Stimulated activated CD8-positive, alpha-beta memory T cell treated with anti-CD3 and anti-CD28 coated beads, Interleukin-4, amount 100 ng/mL, for 4 hours (primary cell): Measurements from ENCODE around the gene TMEM267.
"Not testable (repeated sequence)": the region's sequence is repeated elsewhere in the genome, so short reads cannot be mapped to it uniquely, and the experiment has no call there.

Source experiments
- DNase-seq, 2 donors: peaks; one replicate each; pipeline ENCODE4 v3.0.0-alpha.2; 2020; ENCODE audit warnings: low read depth in 2 of 2, low spot score in 1 of 2

TMEM267 gene

DNA sequence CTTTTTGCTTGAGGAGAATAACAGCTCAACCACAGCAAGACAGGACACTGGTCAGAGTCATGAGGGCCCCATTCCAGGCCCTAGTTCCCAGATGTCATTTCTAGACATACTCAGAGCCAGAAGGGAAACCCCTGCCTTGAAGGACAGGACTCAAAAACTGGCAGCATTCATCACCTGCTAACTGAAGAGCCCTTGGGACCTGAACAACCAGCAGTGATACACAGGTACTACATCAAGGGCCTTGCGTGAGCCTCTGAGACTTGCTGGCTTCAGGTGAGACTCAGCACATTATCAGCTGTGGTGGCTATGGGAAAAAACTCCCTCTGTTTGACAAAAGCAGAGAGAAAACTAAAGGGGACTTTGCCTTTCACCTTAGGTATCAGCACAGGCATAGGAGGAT, 22.6 kb downstream of the TMEM267 start:
- no peak for DNase-seq

DNA sequence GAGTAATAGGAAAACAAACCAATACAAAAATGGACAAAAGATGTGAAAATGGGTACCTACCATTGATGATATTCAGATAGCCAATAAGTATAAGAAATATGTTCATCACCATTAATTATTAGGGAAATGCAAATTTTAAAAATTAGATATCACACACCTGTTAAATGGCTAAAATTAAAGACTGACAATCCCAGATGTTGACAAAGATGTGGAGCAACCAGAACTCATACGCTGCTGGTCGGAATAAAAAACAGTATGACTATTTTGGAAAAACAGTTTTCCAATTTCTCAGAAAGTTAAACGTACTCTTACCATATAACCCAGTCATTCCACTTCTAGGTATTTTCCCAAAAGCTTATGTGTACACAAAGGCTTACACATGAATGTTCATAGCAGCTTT, 27.1 kb downstream of the TMEM267 start:
- DNase-seq, result no peak

DNA sequence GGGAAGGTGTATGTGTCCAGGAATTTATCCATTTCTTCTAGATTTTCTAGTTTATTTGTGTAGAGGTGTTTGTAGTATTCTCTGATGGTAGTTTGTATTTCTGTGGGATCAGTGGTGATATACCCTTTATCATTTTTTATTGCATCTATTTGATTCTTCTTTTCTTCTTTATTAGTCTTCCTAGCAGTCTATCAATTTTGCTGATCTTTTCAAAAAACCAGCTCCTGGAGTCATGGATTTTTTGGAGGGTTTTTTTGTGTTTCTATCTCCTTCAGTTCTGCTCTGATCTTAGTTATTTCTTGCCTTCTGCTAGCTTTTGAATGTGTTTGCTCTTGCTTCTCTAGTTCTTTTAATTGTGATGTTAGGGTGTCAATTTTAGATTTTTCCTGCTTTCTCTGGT, 42.1 kb downstream of the TMEM267 start:
- not testable (repeated sequence) for DNase-seq

DNA sequence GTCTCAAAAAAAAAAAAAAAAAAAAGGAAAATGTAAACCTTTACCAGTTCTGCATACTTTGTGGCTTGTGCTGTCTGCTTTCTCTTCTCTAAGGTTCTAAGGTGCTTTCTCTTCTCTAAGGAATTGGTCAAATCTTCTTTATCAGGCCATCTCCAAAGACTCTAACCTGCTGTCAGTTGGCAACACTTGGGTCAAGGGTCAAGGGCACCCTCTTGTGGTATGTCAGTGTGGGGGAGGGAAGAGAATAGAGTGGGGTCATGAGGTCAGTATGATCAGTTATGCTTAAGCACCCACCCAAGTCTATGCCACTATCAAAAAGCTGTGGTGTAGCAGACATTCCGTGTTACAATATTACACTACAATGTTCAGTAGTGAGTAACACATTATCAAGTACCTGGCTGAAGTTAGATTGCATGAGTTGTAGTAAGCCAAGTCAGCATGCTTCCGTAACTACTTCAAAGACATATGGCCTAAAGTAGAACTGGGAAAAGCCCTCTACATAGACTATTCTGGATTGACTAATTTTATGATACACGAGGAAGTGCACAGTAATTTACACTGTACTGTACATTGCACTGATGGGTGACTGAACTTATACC, 46.5 kb downstream of the TMEM267 start:
- no peak for DNase-seq

DNA sequence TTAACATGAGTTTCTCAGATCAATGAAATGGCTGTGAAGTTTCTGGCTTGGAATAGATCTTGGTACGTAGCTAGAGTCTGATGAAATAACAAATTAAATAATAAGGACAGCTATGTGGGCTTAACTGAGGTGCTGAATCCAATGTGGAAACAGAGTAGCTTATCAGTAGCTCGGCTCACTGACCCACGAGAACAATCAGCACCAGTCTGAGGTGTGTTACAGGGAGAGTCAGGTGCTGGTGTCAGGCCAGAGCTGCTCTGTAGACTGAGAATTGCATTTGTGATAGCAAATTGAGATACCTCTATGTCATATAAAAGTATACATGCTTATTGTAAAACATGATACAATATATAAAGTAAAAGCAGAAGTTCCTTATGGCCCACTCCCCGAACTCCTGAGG, 50.3 kb downstream of the TMEM267 start:
- DNase-seq, result no peak

DNA sequence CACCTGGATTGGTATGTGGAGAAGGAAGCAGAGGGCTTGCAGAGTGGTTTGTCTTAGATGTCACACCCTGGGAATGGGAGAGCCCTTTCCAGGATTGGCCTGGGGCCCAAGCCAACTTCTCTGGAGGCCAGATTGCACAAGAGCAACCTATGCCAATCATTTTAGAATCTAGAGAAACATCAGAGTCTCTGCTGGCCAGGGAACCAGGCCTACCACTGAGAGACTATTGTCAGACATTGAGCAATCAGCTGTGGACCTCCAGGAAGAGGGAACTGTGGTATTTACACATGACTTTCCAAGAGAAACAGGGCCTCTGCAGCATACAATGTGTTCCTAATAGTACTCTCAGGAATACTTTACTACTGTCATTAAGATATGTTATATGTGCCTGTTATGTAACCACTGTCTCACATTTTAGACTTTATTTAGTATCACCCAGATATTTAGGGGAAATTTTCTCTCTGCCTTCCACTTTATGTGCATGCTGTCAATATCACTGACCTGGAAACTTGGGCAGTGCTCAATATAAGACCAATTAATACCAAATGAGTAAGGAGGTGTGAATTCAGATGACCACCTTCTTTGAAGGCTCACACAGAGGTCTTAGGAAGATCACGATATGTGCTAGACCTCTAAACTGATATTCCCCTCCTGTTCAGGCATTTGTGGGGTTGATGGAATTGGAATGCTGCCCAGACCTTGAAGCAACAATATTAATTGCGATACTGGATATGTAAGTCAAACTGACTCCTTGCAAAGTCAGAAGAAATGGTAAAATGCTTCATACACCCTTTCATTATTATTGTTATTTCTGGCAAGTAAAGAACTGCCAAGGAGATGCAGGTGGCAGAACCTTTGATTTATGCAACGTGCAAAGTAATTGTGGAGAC, 50.9 kb downstream of the TMEM267 start:
- DNase-seq, result no peak

DNA sequence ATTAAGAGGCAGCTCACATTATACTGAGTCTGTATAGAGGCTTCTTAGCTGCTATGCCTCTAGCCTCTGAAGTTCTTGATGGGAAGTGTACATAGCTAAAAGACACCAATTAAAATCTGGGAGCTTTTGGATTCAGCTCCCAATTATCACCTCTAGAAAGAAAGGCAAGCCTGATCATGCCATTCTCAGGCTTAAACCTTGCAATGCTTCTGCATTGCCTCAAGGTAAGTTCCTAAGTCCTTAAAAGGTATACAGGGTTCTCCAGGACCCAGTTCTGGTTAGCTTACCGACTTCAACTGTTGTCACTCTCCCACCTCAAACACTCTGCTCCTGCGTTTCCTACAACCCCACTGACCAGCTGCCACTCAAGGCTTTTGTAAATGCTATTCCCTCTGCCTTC, 54.0 kb downstream of the TMEM267 start:
- no peak for DNase-seq

DNA sequence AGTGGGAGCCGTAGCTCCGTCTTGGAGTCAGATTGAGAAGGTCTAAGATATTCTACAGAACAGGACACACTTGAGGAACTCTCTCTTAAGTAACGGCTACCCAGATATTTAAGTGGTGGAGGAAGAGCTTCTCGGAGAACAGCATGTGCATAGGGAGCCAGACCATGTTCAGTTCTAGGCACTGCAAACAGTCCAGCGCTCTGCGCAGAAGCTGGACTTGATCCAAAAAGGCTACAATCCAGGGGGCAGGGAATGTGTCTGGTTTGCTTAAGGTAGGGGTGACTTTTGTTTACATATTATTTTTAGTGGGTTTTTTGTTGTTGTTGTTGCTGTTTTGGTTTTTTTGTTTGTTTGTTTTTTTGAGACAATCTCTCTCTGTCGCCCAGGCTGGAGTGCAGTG, 54.6 kb downstream of the TMEM267 start:
- DNase-seq, result no peak

DNA sequence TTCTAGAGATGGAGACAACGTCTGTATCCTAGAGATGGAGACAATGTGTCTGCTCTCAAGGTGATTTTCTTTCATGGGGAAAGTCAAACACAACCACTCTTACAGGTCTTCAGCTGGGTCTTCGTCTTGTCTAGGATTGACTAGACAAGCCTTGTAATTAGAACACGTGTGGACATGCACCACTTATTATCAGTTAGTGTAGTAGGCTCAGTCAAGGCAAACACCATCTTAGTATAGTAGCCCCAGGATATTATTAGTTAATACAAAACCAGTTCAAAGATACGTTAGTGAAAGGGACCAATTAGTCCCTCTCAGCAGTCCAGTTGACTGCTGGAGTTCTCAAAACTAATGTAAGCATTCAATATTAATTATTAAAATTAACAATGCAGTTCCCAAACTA, 56.4 kb downstream of the TMEM267 start:
- DNase-seq, result no peak

DNA sequence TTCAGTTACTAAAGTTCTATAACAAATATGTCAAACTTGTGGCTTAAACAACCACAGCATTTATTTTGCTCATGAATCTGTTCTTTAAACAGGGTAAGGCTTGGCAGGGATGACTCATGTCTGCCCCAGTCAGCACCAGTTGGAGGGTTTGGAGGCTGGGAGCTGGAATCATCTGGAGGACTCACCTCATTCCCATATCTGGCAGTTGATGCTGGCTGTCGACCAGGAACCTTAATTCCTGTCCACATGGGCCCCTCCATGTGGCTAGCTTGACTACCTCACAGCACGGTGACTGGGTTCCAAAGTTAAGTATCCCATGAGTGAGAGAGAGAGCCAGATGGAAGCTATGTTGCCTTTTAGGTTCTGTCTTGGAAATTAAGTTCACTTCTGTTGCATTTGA, 57.7 kb downstream of the TMEM267 start:
- DNase-seq, result no peak

DNA sequence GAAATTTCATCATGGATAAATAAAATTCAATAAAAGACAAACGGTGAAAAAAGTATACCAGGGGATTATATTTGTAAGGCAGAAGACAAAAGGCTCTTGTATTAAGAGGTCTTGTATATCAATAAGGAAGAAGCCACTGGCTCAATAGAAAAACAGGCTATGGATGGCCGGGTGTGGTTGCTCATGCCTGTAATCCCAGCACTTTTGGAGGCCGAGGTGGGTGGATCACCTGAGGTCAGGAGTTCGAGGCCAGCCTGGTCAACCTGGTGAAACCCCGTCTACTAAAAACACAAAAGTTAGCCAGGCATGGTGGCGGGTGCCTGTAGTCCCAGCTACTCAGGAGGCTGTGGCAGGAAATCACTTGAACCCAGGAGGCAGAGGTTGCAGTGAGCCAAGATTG, 60.6 kb downstream of the TMEM267 start:
- DNase-seq, result not testable (repeated sequence)

DNA sequence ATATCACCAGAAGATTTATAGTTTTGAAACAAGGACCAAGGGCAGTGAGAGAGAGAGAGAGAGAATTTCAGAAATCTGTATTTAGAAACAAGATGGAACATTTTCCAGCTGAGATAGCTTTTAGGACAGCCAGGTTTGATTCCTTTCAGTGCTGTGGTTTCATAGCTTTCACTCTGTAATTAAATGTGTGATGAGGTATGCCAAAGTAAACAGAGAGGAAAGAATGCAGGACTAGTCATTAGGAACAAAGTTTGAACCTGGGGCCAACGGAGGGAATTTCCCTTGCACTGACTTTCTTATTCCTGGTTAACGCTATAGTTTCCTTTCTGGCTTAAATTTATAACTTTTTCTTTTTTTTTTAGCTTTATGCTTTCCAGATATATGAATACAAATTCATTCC, 61.5 kb downstream of the TMEM267 start:
- DNase-seq, result no peak

DNA sequence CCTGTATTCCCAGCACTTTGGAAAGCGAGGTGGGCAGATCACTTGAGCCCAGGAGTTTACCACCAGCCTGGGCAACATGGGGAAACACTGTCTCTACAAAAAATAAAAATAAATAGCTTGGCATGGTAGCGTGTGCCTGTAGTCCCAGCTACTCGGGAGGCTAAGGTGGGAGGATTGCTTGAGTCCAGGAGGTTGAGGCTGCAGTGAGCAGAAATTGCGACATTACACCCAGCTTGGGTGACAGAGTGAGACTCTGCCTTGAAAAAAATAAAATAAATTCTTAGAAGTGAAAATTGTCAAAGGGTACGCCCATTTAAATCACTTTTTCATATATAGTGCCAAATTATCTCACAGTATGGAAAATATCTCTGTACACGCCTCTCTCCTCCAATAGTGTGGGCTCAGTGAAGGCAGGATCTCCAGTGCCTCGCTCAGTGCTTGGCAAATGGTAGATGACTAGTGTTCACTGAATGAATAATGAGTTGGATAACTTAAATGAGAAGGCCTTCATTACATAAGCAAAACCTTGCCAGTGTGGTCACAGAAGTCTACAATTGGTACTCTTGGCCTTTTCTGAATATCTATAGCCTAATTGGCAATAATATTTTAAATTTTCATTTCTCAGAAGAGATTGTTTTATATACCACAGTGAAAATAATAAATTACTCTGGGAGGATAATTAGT, 62.1 kb downstream of the TMEM267 start:
- DNase-seq, result no peak

DNA sequence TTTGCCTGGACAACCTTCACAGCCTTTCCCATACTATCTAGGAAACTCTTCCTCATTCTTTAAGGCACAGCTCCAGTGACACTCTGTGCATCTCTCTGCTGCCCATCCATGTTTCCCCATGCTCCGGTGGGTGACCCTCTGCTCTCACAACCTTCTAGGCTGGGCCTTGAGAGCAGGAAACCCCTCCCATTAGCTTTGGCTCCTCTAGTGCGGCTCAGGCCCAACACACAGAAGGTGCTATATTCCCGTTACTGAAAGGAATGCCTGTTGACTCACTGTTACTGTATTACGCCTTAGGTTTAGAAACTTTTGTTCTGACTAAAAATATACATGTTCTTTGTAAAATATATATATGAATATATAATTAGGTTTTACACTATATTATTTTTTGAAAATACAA, 63.4 kb downstream of the TMEM267 start:
- DNase-seq, result no peak

DNA sequence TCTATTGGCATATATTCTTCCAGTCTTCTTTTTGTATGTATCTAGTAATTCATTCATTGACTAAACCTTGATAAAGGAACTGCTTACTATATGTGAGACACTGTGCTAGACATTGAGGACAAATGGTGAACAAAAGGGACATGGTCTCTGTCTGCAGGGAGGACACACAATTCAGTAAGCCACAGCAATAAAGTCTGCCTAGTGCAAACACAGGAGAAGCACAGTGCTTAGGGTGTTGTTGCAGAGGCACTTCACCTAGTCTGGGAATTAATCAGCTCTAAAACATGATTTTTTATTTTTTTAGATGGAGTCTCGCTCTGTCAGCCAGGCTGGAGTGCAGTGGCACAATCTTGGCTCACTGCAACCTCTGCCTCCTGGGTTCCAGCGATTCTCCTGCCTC, 65.1 kb downstream of the TMEM267 start:
- DNase-seq, result no peak

DNA sequence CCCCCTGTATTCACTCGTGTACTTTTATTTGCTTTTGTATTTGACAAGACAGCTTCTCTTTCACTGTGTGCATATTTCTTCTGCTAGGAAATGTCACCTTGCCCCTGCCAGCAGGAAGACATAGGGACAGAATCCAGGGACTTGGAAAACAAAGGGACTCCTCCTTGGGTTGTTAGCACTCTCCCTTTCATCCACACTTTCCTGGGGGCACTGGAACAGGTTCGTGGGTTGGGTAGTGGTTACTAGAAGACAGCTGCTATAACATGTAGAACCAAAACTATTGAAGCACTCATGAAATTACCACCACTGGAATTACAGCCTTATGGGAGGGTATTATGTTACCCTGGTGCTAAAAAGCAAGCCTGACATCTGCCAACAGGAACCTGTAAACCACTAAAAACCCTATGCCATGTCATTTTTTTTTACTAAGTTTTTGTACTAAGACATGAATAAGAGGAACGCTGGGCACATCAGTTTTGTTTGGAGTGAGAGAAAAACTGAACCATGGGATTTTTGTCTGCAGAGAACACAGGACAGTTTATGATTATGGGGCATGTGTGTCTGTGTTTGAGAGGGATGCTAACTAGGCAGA, 66.8 kb downstream of the TMEM267 start:
- no peak for DNase-seq

DNA sequence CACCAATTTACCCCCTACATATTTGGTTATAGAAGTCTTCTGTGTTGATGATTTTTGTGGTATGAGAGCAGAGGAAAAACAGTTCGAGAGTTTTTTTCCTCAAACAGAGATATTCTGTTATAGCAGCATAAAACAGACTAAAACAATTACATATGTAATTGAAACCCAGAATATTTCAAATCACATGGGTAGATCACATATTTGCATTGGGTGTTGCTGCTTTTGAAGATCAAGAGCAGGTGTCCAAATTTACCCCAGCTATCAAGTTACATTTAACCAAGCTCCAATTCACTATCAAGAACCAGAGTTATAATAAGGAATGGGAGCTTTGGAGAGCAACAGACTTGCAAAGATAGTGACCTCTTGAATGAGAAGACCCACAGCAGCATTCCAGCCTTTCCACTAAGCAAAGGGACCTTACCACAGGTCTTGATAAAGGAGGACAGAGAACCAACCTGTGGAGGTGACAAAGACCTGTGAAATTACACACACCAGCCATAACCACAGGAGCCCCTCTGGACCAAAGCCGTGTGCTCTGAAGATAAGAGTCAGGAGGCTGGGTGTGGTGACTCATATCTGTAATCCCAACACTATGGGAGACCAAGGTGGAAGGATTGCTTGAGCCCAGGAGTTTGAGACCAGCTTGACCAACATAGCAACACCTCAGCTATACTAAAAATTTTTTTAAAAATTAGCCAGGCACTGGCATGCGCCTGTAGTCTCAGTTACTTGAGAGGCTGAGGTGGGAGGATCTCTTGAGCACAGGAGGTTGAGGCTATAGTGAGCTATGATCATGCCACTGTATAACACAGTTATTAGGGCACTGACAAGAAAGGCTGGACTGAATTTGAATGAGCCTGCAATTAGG, 67.5 kb downstream of the TMEM267 start:
- no peak for DNase-seq

DNA sequence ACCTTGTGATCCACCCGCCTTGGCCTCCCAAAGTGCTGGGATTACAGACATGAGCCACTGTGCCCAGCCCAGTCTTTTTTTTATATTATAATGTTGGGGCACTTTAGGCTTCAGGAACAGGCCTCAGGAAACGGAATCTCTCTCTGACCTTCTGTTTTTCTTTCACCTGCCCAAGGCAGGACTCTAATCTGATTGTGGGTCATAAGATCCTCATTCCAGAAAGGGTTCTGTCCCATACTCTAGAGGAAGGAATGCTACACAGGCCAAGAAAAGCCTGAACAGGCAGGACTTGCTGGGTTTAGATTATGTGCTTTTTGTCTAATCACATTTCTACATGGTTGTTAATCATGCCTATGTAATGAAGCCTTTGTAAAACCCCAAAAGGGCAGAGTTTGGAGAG, 69.7 kb downstream of the TMEM267 start:
- no peak for DNase-seq

DNA sequence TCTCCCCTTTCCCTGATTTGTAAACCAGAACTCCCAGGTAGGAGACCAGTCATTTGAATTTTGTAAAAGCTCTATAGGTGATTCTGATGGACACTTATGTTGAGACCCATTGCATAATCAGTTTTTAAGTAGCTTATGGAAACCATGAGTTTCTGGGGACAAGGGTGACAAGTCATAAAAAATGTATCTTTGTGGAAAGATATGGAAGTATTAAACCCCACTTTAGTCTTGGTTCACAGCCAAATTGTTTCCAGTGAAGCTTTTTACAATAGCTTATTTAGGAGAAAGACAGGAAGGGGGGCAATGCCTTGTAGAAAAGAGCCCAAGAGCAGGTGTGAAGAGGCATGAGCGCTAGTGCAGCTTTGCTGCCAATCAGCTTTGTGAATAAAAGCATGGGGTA, 71.0 kb downstream of the TMEM267 start:
- DNase-seq, result no peak

DNA sequence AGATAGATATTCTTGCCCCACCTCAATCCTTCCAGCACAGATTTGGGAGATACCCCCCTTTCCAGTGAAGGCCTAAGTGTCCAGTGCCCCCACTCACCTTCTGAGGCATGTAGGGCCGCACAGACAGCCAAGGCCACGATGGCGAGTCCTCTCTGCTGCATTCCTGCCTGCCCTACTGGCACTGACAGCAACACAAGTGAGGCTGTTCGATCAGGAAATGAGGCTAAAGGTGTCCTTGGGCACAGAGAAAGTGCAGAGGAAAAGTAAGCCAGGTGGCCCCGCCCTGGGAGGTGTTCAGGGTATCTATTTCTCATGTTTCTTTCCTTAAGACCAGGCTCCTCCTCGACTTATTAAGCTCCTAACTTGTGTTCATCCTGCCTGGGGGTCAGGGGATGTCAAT, 71.5 kb downstream of the TMEM267 start, which contains the start of gene CCL28:
Gene CCL28, minus strand, starts transcription at position 236 of the 400 bp plus-strand sequence. Its CDS starts 75 bp downstream, at position 161.
- DNase-seq, result no peak

DNA sequence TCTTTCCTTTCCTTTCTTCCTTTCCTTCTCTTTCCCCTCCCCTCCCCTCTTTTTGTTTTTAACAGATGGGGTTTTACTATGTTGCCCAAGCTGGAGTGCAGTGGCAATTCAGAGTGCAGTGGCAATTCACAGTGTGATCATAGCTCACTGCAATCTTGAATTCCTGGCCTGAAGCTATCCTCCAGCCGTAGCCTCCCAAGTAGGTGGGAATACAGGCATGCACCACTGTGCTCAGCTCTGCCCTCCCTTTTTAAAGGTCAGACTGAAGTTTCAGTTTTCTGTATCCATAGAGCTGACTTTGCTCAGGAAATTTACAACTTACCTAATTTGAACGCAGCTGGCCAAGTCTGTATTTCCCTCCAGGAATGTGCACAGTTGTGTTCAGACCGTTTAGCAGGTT, 72.2 kb downstream of the TMEM267 start:
- DNase-seq, result no peak
